Stimulated activated CD8-positive, alpha-beta memory T cell treated with anti-CD3 and anti-CD28 coated beads, Interleukin-7, amount 100 ng/mL, for 48 hours (primary cell): ENCODE data around the gene SOCS4.

Source experiments
- DNase-seq, 2 donors: peaks; one replicate each; pipeline ENCODE4 v3.0.0-alpha.2; 2020; ENCODE audit warnings: low read depth in 1 of 2; ENCODE audit errors: extremely low read depth in 1 of 2

The SOCS4 gene

DNA sequence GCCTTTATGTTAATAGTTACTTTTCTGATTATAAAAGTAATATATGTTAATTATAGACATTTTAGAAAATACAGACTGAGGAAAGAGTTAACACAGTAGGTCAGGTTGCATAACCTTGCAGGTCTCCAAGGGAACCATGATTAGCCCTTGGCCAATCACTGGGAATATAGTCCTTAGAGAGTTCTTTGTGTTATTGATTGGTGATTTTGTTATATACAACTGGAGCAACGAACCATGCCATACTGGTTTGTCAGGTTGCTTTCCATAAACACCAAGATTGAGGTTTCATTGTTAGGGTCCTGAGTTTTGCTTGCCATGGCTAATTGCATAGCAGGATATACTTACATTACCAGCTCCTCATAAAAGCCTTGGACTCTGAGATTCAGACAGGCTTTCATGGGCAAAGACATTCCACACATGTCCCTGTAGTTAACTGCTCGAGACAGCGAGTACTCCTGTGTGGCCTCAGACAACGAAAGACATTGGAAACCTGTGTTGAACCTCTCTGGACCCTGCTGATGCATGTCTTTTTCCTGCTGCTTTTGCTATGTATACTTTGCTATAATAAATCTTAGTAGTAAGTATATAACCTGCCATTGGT, 58.1 kb downstream of the SOCS4 start:
- DNase-seq: no peak

DNA sequence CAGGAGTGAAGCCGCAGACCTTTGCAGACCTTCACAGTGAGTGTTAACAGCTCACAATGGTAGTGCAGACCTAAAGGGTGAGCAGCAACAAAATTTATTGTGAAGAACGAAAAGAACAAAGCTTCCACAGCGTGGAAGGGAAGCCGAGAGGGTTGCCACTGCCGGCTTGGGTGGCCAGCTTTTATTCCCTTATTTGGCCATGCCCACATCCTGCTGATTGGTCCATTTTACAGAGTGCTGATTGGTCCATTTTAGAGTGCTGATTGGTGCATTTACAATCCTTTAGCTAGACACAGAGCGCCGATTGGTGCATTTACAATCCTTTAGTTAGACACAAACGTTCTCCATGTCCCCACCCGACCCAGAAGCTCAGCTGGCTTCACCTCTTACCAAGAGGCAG, 59.9 kb downstream of the SOCS4 start:
- DNase-seq: no peak

DNA sequence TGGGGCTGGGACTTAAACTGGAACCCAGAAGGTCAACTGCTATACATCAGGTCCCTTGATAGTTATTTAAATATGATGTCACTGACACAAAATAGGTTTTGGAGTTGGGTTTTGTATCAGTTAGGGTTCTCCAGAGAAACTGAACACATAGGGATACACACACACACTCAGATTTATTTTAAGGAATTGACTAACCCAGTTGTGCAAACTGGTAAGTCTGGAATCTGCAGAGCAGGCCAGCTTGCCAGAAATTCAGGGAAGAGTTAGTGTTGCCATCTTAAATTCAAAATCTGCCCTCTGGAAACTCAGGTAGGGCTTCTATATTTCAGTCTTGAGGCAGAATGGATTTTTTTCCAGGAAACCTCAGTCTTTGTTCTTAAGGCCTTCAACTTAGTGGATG, 61.3 kb downstream of the SOCS4 start:
- DNase-seq: no peak

DNA sequence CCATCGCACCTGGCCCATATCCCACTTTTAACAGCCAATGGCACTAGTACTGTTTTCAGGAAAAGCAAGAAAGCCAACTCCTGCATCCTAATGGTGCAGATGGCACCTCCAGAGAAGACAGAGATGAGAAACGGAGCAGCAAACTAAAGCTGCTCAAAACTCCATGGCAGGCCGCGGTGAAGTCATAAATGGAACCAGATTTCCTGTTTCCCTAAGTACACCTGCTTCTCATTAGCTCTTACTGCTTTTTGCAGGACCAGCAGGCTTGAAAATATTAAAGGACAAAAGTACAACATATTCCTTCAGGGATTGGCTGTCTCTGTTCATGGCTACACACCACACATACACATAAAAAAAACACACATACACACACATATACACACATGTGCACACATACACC, 65.3 kb downstream of the SOCS4 start:
- DNase-seq: no peak

DNA sequence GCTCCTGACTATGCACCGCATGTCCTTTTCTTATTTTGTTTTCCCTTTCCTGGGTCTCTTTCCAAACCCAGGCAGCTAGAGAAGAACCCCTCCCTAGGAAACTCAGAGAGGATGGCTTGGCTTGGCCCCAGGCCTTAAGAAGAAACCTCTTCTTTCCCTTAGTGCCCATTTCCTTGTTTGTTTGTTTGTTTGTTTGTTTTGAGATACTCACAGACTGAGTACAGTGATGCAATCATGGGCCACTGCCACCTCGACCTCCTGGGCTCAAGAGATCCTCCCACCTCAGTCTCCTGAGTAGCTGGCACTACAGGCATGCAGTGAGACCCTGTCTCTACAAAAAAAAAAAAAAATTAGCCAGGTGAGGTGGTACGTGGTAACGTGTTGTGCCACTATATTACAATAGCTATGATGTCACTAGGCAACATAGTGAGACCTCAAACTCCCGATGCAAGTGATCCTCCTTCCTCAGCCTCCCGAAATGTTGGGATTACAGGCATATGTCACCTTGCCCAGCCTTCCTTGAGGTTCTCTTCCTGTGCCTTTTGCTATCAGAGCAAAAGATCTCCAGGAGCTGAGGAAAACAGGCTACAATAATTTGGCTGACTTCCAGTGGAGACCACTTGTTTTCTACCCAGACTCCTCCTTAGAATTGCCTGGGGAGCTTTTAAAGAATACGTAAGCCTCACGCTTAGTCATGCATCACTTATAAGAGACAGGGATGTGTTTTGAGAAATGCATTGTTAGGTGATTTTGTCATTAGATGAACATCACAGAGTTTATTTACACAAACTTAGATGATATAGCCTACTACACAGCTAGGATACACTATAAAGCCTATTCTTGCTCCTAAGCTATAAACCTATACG, 67.5 kb downstream of the SOCS4 start:
- no peak for DNase-seq

DNA sequence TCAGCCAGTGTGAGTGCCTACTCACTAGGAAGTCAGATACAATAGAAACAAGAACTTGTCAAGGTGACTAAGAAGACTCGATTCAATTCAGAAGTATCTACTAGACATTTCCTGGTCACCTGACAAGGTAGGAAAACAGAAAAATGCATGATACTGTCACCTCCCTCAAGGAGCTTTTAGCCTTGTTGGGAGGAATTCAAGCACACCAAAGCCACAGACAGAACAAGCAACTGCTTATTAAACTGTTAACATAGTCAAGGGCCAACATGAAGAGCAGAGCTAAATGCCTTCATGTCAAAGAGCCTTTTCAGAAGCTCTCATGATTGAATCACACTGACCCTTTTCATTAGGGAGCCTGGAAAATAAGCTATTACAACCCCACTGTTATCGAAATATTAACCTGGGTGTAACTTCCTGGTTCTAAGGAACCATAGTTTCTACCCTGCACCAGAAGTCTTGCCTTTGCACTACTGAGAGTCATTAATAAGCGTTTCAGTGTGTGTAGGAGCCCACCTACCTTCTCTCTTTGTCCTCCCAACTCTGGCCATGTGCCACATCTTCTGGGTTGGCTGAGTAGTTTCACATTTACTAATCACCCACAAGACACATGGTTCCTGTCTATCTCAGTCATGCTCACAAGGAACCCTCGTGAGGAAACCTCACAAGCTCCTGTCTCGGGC, 71.0 kb downstream of the SOCS4 start:
- peak in 1 of 2 donors; percentile 58 for DNase-seq

DNA sequence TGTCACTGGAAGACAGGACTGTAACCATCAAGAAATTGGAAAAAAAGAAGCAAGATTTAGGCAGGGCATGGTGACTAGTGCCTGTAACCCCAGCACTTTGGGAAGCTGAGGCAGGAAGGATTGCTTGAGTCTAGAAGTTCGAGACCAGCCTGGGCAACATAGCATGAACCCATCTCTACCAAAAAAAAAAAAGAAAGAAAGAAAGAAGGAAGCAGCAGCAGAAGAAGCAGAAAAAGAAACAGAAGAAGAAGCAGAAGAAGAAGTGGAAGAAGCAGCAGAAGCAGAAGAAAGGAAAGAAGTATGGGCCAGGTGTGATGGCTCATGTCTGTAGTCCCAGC, 71.5 kb downstream of the SOCS4 start:
- no peak for DNase-seq
